ENCODE measurements around the gene CCDC201.
A peak's percentile ranks its signal among the peaks of the same experiment; 100 is the strongest.

CCDC201 gene, protein sequence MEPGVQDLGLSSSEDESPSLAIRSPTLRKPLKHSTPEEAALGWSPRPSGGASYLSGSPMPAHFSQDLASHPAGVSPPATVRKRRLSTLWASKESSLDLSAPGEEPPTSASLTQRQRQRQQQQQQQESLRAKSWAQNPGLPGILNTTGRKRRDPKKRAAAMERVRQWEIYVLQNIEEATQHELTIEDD

DNA sequence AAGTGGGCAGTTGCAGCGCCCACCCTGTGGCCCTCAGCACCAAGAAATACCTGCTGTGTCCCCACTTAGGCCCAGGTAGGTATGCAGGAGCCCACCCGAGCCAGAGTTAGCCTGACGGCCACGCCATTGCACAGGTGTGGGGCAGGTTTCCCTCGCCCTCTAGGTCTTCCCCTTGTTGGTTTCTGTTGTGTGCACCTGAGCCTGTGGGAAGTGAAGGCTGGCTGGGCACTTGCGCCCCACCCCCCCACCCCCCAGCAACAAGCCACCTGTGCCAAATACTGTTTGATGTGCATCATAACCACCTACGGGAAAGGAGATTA, at the start of gene CCDC201:
Gene CCDC201 (minus strand): TSS at position 48 of the 320 bp plus-strand sequence. CDS start 75 bp downstream, outside the sequence.
- no peak for DNase-seq (ENCODE audit: low read depth, low spot score)

GRCh38 chr7:45921699-45922519, 49.0 kb upstream of the CCDC201 start:
- DNase-seq (ENCODE audit: low read depth, low spot score): peak; percentile 89

DNA sequence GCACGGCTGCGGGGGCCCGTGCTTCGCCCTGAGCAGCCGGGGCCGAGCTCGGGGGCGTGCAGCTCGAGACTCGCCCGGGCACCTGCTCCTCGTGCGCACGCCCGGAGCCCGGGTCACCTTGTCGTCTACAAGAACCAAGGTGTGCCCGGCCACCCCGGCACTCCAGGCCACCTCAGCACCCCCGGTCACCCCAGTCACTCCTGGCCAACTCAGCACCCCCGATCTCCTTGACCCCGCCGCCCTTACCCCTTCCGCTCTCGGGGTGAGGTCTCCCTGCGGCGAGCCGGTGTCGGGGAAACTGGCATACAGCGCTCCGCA, 48.5 kb upstream of the CCDC201 start:
- no peak for DNase-seq (ENCODE audit: low read depth, low spot score)

- peak; percentile 84 for DNase-seq (ENCODE audit: low read depth, low spot score)
These were observed 47.9 kb upstream of the CCDC201 start, which contains the start of gene IGFBP3 for GRCh38 chr7:45920502-45921380. TSS of gene IGFBP3 (minus strand) at chr7:45921272. CDS start at chr7:45921140, 132 bp downstream.

- peak; percentile 22 for DNase-seq (ENCODE audit: low read depth, low spot score)
These were observed 47.1 kb upstream of the CCDC201 start for GRCh38 chr7:45919993-45920459.

DNA sequence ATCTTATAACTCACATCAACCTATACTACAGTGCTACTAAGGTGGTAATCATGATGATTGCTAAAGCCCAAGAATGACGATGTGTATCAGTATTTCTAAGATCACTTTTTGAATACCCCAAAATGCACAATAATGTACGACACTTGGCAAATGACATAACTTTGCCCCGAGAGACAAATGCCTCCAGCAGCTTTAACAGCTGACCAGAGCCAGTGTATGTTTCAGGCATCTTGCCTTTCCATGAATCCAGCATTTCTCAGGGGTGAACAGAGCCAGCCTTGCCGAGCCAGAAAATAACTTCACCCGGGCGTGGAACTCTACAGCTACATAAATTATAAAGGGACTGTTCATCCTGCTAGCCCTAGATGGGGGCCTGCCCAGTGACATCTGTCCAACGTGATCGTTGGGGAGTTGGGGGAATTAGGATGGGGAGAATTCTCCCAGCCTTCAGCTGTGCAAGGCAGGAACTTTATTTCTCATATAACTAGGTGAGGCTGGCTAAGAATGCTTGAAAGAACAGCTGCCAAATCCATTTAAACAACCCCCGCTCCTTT, 46.4 kb upstream of the CCDC201 start:
- peak; percentile 12 for DNase-seq (ENCODE audit: low read depth, low spot score)

- DNase-seq (ENCODE audit: low read depth, low spot score): no peak
These were observed 45.7 kb upstream of the CCDC201 start for GRCh38 chr7:45918556-45918955.

DNA sequence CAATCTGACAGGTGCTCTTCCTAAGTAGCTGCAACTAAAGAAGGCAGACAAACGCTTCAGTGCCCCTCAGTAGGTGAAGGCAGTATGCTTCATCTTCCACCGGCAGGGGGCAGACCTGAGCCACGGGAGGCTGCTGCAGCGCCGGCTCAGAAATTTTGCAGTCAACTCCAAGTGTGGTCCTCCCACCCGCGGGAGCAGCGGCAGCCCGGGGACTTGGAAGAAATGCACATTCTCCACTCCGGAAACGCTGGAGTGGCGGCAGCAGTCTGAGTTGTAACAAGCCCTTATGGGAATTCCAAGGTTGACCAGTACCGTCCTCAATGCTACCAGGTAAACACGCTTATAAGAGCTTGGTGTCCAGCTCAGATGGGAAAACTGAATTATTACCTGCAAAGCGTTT, 44.8 kb upstream of the CCDC201 start:
- DNase-seq (ENCODE audit: low read depth, low spot score): peak; percentile 86

GRCh38 chr7:45917064-45917463, 44.2 kb upstream of the CCDC201 start:
- DNase-seq (ENCODE audit: low read depth, low spot score): no peak

DNA sequence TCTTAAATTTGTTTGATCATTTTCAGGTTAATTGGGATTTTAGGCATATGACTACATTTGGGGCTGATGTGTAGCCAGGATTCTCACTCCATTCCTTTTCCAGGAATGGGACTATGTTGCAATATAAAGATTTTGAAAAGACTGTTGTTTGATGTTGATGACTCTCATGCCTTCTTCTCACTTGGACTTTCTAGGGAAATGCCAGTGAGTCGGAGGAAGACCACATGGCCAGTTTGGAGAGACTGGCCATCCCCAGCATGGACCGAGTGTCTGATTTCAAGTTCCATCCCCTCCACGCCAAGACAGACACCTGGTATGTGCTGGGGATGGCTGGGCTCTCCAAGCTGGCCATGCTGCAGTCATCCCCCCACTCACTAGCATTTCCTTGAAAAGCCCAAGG, 42.7 kb upstream of the CCDC201 start:
- DNase-seq (ENCODE audit: low read depth, low spot score): no peak

DNA sequence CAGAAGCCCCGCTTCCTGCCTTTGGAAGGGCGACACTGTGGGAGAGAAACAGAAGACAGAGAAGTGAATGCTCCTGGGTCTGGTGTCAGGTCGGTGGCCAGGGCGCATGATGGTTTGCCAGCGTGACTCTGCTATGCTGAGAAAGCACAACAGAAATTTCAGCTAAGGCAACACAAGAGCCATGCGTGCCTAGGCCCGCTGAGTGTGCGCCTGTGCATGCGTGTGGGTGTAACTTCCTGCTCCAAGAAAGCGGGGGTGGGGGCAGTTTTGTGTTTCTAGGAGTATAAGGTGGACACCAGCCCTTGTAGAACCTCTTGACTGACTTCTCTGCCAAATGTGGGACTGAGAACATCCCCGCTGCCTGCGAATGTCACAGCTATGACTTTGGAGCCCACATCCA, 42.0 kb upstream of the CCDC201 start:
- DNase-seq (ENCODE audit: low read depth, low spot score): no peak

GRCh38 chr7:45912972-45913371, 40.1 kb upstream of the CCDC201 start:
- DNase-seq (ENCODE audit: low read depth, low spot score): no peak

- DNase-seq (ENCODE audit: low read depth, low spot score): no peak
These were observed 38.4 kb upstream of the CCDC201 start for GRCh38 chr7:45911311-45911710.

DNA sequence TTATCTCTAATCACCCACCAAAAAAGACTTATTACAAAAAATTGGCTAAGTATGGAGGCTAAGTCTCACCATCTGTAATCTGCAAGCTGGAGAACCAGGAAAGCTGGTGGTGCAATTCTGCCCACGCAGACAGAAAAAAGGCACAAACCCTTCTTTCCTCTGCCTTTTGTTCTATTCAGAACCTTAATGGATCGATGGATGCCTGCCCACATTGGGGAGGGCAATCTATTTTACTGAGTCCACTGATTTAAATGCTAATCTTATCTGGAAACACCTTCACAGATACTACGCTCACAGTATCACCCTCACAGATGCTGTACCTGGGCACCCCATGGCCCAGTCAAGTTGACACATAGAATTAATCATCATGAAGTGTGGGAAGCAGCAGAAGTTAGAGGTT, 38.0 kb upstream of the CCDC201 start:
- DNase-seq (ENCODE audit: low read depth, low spot score): no peak

- DNase-seq (ENCODE audit: low read depth, low spot score): no peak
These were observed 36.7 kb upstream of the CCDC201 start for GRCh38 chr7:45909561-45909960.

DNA sequence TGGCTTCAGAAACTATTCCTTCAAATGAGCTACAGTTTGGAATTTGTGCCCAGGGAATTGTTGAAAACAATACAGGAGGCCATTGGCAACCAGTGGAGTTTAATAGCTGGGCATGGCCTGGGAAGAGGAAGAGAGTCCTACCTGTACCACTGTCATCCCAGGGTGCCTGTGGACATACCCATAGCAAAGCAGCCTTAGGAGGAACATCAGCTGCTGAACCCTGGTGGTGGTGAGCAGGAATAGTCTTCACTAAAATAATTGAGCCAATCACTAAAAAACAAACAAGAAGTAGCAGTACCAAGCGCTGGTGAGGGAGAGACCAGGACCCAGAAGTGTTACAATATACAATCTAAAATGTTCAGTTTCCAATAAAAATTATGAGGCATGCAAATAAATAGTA, 29.9 kb upstream of the CCDC201 start:
- DNase-seq (ENCODE audit: low read depth, low spot score): no peak

- no peak for DNase-seq (ENCODE audit: low read depth, low spot score)
These were observed 28.7 kb upstream of the CCDC201 start for GRCh38 chr7:45901566-45901965.

GRCh38 chr7:45898222-45898621, 25.3 kb upstream of the CCDC201 start:
- DNase-seq (ENCODE audit: low read depth, low spot score): no peak

GRCh38 chr7:45897042-45897690, 24.3 kb upstream of the CCDC201 start:
- DNase-seq (ENCODE audit: low read depth, low spot score): peak; percentile 91

DNA sequence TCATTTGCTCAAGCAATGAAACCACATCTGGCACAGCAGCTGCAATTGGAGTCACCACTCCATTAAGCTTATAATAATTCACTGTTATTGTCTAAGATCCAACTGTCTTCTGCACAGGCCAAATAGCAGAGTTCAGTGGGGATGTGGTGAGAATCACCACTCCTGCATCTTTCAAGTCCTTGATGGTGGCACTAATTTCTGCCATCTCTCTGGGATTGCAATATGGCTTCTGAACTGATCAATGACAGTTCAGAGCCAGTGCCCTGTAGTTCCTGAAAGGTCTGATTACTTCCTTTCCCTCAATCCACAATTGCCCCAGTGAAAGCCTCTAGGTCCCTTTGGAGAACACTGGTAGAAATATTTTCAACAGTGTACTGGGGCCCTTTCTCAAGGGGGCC, 21.8 kb upstream of the CCDC201 start:
- DNase-seq (ENCODE audit: low read depth, low spot score): no peak

DNA sequence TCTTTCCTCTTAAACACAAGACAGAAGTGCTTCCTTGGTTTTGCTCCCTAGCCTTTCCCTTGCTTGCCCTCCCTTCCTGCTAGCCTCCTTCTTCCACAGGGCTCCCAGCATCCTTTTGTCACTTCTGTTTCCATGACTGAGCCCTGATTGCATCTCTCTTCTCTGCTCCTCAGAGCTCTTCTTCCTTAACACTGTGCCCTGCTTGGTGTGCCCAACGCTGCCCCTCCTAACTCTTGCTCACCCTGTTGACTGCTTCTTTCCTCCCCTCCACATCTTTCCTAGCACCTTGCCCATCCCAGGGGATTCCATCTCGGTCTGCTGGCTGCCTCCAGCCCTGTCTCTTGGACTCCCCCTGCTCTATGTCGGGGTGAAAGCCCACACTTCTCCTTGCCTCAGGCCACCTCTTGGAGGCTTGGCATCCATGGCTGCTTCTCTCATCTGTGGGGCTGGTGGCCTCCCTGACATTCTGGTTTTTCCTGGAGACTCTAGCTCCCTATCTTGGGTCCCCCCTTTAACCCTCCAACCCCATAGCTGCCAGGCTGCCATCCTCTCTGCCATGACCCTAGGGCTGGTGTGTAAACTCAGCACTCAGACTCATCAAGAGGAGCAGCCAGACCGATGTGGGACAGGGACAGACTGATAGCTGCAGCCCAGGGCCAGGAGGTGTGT, 21.2 kb upstream of the CCDC201 start:
- no peak for DNase-seq (ENCODE audit: low read depth, low spot score)
